LNCAP (cell line): ENCODE results near the gene RAE1.

ENCODE experiments used
- CTCF ChIP-seq: fragments of 450-650 bp; IDR thresholded peaks from 2 replicates; pipeline ENCODE4 v1.5.1; 2017; ENCODE audit warnings: mild to moderate bottlenecking

The RAE1 gene

GRCh38 chr20:57404419-57405072 is 53.5 kb downstream of the RAE1 start:
- TF ChIP-seq CTCF, result no peak

GRCh38 chr20:57405236-57406016 is 54.4 kb downstream of the RAE1 start:
- TF ChIP-seq CTCF, result no peak

GRCh38 chr20:57407541-57407956 is 56.5 kb downstream of the RAE1 start:
- no peak for TF ChIP-seq CTCF

GRCh38 chr20:57408131-57408530 is 57.1 kb downstream of the RAE1 start:
- no peak for TF ChIP-seq CTCF

- TF ChIP-seq CTCF, result no peak
These were observed 57.6 kb downstream of the RAE1 start for GRCh38 chr20:57408536-57409233.

- no peak for TF ChIP-seq CTCF
These were observed 58.2 kb downstream of the RAE1 start for GRCh38 chr20:57409316-57409671.

GRCh38 chr20:57409672-57410397 is 58.8 kb downstream of the RAE1 start:
- no peak for TF ChIP-seq CTCF
